Measurements from ENCODE around the gene ITCH. TPM values are rescaled to one million over a fixed set of nuclear protein-coding genes. Genes with fewer than 3 reads are reported as not detected.

Gene ITCH
- total and polyA plus RNA-seq, 9 of the 15 experiments (the other 6 are each of a cell fraction or from before 2014, with no cell fraction given) = 7.5 to 53.0 (median 22.9) TPM

GRCh38 chr20:34333786-34334185, 29.3 kb upstream of the ITCH start:
- Histone ChIP-seq H3K4me1 (replicated peaks in 1 of 2; ENCODE audit: control insufficient read depth in 2 of 2, insufficient read depth in 2 of 2, low read length in 2 of 2) (peaks cover 0 to 6% of the 10 kb centered on the region in 2 experiments; a peak in 3 of 5 replicates), H3K9me1 (ENCODE audit: control insufficient read depth, insufficient read depth, low read length) (no peaks in the 10 kb centered on the region), H3K4me2 (ENCODE audit: insufficient read depth, low read length) (no peak overlapping the region), H4K20me1 (replicated peaks; ENCODE audit: control insufficient read depth, insufficient read depth, low read length) (no peaks in the 10 kb centered on the region), H3K9me3 (replicated peaks; ENCODE audit: control insufficient read depth, insufficient read depth, low read depth, low read length) (no peaks in the 10 kb centered on the region; the same call in 1 of the 2 replicates), H2AFZ (ENCODE audit: low read depth, low read length) (no peak overlapping the region), H3K79me2 (ENCODE audit: control insufficient read depth, insufficient read depth, low read length) (no peaks in the 10 kb centered on the region), H3K4me3 (no peak overlapping the region), H3K27ac (ENCODE audit: extremely low read depth, low read depth, low read length) (no peak overlapping the region), H3K27me3 (ENCODE audit: control insufficient read depth in 2 of 2, insufficient read depth in 2 of 2, low read length in 2 of 2) (no peaks in the 10 kb centered on the region), H3K9ac (ENCODE audit: insufficient read depth in 1 of 2, low read depth in 2 of 2, low read length in 2 of 2) (no peak overlapping the region), H3K36me3 (ENCODE audit: control insufficient read depth, insufficient read depth, low read length) (no peaks in the 10 kb centered on the region)
- intact Hi-C loops (cut with micrococcal nuclease) (no loop called here), in situ Hi-C loops (cut with MboI) (no loop called here)
- CTCF ChIA-PET (ENCODE audit: low intra/inter-chr PET ratio) = no interaction called here
- BruUV-seq (replicated peaks) = no TSS peak
- FAIRE-seq = no peak
- 87% methylated on average over 4 of the region's 4 CpGs for WGBS (ENCODE audit: insufficient coverage, low coverage, missing lambda C conversion rate)
- DNase-seq (ENCODE audit: extremely low read depth in 1 of 4, low spot score in 3 of 4) = no peak
- POLR2A ChIA-PET = interaction anchor here (0.6 kb wide), 1 partner anchor 77 kb away, joined by 3 read pairs; no protein-coding TSS in a partner anchor
- ATAC-seq = no peak
- TF ChIP-seq KLF10 (CRISPR knock-in tag; IDR thresholded peaks at IDR 0.05) (no peak), ZC3H8 (IDR thresholded peaks at IDR 0.05) (no peak), BRF2 (IDR thresholded peaks at IDR 0.05; ENCODE audit: borderline replicate concordance, insufficient read depth, insufficient read length) (no peak), ZBED1 (IDR thresholded peaks at IDR 0.05) (no peak), ZNF224 (CRISPR knock-in tag; IDR thresholded peaks at IDR 0.05) (no peak), MCM7 (IDR thresholded peaks at IDR 0.05) (no peak), ZC3H4 (CRISPR knock-in tag; IDR thresholded peaks at IDR 0.05; ENCODE audit: borderline replicate concordance) (no peak), CSDE1 (IDR thresholded peaks at IDR 0.05) (no peak), NR4A1 (CRISPR knock-in tag; IDR thresholded peaks at IDR 0.05) (no peak), NR4A1 (tag; IDR thresholded peaks at IDR 0.05) (no peak), ZNF512 (tag; IDR thresholded peaks at IDR 0.05) (no peak), ELF4 (CRISPR knock-in tag; IDR thresholded peaks at IDR 0.05) (no peak)
- TF ChIP-seq, protein P1, sequence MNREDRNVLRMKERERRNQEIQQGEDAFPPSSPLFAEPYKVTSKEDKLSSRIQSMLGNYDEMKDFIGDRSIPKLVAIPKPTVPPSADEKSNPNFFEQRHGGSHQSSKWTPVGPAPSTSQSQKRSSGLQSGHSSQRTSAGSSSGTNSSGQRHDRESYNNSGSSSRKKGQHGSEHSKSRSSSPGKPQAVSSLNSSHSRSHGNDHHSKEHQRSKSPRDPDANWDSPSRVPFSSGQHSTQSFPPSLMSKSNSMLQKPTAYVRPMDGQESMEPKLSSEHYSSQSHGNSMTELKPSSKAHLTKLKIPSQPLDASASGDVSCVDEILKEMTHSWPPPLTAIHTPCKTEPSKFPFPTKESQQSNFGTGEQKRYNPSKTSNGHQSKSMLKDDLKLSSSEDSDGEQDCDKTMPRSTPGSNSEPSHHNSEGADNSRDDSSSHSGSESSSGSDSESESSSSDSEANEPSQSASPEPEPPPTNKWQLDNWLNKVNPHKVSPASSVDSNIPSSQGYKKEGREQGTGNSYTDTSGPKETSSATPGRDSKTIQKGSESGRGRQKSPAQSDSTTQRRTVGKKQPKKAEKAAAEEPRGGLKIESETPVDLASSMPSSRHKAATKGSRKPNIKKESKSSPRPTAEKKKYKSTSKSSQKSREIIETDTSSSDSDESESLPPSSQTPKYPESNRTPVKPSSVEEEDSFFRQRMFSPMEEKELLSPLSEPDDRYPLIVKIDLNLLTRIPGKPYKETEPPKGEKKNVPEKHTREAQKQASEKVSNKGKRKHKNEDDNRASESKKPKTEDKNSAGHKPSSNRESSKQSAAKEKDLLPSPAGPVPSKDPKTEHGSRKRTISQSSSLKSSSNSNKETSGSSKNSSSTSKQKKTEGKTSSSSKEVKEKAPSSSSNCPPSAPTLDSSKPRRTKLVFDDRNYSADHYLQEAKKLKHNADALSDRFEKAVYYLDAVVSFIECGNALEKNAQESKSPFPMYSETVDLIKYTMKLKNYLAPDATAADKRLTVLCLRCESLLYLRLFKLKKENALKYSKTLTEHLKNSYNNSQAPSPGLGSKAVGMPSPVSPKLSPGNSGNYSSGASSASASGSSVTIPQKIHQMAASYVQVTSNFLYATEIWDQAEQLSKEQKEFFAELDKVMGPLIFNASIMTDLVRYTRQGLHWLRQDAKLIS (CRISPR knock-in tag; IDR thresholded peaks at IDR 0.05) = no peak
- TF ChIP-seq, protein P2, sequence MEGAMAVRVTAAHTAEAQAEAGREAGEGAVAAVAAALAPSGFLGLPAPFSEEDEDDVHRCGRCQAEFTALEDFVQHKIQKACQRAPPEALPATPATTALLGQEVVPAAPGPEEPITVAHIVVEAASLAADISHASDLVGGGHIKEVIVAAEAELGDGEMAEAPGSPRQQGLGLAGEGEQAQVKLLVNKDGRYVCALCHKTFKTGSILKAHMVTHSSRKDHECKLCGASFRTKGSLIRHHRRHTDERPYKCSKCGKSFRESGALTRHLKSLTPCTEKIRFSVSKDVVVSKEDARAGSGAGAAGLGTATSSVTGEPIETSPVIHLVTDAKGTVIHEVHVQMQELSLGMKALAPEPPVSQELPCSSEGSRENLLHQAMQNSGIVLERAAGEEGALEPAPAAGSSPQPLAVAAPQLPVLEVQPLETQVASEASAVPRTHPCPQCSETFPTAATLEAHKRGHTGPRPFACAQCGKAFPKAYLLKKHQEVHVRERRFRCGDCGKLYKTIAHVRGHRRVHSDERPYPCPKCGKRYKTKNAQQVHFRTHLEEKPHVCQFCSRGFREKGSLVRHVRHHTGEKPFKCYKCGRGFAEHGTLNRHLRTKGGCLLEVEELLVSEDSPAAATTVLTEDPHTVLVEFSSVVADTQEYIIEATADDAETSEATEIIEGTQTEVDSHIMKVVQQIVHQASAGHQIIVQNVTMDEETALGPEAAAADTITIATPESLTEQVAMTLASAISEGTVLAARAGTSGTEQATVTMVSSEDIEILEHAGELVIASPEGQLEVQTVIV (CRISPR knock-in tag; IDR thresholded peaks at IDR 0.05; ENCODE audit: borderline replicate concordance) = no peak
- TF ChIP-seq, protein P3, sequence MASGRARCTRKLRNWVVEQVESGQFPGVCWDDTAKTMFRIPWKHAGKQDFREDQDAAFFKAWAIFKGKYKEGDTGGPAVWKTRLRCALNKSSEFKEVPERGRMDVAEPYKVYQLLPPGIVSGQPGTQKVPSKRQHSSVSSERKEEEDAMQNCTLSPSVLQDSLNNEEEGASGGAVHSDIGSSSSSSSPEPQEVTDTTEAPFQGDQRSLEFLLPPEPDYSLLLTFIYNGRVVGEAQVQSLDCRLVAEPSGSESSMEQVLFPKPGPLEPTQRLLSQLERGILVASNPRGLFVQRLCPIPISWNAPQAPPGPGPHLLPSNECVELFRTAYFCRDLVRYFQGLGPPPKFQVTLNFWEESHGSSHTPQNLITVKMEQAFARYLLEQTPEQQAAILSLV (tag; IDR thresholded peaks at IDR 0.05) = no peak
